ENCODE data around the gene UCHL5.
"Not testable (repeated sequence)": the region's sequence is repeated elsewhere in the genome, so short reads cannot be mapped to it uniquely, and the experiment has no call there.

Gene UCHL5

DNA sequence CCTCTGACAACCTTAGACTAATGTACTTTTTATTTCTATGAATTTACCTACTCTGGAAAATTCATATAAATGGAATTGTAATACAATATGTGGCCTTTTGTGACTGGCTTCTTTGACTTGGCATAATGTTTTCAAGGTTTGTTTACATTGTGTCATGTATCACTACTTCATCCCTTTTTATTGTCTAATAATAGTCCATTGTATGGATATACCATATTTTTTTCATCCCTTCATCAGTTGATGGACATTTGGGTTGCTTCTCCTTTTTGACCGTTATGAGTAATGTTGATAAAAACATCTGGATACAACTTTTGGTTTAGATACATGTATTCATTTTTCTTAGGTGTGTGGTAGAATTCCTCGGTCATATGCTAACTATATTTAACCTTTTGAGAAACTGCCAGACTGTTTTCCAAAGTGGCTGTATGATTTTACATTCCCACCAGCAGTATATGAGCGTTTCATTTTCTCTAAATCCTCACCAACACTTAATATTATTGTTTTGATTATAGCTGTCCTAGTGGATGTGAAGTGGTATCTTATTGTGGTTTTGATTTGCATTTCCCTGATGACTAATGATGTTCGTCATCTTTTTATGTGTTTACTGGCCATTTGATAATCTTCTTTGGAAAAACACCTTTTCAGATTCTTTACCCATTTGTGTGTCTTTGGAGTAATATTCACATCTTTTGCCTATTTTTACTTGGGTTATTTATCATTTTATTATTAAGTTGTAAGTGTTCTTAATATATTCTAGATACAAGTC lies 3.7 kb upstream of the UCHL5 start:
- no peak for DNase-seq

DNA sequence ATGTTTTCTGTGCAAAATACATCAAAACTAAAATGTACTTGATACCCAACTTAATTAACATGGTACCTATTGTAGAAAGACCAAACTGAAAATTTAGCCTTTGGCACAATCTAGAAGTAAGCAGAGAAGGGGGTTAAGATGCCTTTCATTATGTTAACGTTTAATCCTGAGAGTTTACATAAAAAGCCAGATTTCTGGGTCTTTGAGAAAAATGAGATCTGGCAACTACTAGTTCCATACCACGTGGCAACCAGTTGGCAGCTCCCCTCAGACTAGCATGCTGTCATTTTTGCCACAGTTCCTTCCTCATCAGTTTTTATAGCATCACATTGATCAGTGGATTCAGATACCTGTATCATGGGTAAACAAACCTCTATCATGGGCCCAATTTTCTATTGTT lies 1.8 kb upstream of the UCHL5 start:
- DNase-seq = no peak

DNA sequence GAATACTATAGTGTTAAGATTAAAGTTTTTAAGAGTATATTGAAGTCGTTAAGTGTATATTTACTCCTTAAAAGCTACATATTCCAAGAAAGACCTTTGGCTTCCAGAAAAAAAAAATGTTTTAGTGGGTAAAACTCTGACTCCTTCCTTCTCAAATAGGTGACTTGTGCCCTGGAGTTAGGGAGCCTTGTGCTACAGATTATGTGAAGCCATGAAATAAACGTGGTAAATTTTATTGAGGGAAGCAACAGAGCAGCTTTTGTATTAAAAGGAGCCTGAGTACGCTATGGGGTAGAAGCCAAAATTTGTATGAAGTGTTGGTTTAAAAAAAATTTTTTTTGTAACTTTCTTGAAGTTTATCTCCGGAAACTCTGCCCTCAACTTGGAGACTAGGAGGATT lies 1.2 kb upstream of the UCHL5 start:
- no peak for DNase-seq

DNA sequence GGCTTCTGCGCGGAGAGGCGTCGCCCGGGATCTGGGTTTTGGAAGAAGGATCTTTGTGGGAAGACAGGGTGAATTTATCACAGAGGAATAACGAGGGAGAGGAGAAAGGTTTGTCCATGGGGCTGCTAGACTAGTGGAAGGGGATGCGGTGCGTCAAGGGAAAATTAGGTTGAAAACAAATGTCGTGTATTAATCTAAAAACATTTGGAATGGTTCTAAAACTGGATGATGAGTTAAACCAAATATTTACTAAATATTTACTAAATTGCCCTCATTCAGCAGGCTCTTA lies 899 bp upstream of the UCHL5 start:
- DNase-seq = no peak

DNA sequence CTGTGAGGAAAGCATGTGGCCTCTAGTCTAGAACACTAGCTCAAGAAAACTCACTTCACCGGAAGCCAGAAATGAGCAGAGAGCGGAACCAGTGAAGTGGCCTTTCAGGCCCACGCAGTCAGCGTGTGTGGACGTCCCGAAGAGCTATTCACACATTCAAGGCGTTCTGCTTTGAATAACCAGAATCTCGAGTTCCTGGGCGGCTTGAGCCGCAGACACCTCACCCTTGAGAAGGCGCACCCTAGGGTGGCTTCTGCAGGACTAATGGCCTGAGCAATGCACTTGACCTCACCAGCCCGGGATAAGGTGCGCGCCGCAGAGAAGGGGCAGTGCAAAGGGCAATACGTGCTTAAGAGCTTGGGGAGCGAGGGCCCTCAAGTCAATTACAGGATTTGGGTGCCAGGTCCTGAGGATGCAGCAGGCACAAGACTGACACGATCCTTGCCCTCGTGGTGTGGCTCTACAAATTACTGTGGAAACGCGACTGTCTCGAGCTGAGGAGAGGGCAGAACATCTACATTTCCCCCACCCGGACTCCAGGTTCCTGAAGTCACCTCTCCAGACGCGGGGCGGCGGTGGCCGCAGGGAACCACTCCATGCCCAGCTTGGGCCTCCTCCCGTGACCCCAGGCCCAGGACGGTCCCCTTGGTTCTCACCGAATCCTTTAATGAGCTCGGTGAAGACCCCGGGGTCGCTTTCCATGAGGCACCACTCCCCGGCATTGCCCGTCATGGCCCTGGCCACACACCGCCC lies 455 bp downstream of the UCHL5 start:
- peak; percentile 82 to 83 for DNase-seq

DNA sequence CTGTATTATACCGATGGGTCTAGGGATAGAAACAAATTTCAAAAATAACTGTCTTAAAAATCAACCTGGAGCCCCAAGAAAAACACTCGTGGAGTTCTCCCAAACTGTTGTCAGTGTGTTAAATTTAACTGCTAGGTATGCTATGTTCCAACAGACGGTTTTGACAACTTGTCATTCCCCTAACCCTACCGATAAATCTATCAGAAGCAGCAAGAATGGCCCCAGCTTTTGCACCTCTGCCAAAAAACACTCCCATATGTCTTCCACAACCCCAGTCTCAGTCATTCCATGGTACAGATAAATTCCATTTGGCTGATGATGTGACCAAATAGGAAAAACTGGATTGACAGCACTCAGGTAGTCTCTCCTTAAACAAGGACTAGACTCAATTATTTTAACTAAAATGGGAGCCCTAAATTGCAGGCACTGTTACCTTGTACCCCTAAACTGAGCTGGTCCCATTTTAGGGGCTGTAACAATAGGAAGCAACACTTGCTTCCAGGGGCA lies 4.9 kb downstream of the UCHL5 start:
- no peak for DNase-seq

DNA sequence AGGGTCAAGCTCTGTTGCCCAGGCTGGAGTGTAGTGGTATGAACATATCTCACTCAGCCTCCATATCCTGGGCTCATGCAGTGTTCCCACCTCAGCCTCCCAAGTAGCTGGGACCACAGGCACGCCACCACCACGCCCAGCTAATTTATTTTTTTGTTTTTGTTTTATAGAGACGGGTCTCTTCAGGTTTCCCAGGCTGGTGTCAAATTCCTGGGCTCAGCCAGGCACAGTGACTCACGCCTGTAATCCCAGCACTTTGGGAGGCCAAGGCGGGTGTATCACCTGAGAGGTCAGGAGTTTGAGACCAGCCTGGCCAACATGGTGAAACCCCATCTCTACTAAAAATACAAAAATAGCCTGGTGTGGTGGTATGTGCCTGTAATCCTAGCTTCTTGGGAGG lies 10.2 kb downstream of the UCHL5 start:
- DNase-seq = not testable (repeated sequence)

DNA sequence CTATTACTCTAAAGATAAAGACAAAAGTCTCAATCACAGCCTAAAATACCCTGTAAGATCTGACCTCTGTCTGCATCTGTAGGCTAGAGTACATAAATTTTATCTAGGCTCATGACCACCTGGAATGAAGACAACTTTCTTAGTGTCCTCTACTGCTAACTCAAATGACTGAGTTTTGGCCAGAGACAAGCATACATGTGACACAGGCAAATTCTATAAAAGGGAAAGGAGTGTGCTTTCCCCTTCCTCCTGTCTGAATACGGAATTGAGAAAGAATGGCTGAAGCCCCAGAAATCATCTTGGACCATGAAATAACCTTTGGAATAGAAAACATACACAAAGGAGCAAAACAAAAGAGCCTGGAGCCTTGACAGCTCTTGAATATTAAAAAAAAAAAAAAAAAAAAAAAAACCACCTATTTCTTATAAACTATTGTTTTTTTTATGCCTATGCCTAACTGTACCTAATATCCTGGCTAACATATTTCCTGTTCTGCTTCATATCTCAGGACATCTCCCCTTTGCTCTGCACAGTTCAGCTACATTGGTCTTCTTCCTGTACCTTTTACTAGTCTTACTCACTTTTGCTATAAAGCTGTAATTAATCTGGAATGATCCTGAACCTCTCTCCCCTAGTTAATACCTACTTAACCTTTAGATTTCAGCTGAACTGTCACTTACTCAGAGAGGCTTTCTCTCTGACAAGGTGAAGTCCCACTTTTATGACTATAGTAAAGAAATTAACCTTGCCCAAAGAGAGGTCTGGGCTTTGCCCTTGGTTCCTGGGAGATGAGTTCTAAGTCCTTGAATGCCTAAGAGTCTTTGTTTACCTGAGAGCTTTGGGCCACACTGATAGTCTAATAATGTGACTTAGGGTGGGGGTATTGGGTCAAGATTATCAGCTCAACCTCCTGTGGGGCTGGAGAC lies 16.1 kb downstream of the UCHL5 start:
- DNase-seq = no peak

DNA sequence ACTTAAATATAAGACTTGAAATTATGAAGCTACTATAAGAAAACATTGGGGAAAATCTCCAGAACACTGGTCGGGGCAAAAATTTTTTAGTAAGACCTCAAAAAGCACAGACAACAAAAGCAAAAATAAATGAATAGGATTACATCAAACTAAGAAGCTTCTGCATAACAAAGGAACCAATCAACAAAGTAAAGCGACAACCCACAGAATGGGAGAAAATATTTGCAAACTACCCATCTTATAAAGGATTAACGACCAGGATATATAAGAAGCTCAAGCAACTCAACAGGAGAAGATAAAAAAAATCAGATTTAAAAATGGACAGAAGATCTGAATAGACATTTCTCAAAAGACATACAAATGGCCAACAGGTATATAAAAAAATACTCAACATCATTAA lies 19.1 kb downstream of the UCHL5 start:
- no peak for DNase-seq

DNA sequence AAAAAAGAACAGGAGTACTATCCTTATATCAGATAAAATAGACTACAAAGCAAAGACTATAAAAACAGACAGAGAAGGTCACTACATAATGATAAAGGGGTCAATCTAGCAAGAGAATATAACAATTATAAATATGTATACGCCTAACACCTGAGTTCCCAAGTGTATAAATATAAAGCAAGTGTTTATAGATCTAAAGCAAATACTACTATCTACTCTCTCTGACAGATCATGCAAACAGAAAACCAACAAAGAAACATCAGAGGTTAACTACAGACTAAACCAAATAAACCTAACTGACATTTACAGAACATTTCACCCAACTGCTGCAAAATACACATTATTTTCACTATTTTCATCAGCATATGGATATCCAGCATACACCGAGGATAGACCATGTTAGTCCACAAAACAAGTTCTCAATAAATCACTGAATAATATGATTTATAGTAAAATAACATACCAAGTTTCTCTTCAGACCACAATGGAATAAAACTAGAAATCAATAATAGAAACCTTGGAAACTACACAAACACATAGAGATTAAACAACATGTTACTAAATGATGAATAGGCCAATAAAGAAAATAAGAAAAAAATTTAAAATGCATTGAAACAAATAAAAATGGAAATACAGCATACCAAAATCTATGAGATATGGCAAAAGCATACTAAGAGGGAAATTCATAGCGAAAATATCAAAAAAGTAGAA lies 22.7 kb downstream of the UCHL5 start:
- no peak for DNase-seq

DNA sequence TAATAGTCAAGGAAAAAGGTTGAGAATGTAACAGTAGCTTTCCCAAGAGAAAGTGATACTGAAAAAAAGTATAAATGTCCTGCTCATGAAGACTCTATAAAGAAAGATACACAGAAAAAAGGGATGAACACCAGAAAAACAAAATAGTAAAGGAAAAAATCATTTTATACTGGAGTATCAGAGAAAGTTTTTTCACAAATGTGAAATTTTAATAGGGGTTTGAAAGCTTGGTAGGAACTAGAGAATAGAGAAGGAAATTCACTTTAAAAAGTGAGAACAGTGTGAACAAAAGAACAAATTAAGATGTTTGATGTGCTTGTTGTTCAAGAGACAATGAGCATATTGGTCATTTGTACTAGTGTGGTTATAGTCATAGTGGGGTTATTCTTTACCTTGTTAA lies 25.6 kb downstream of the UCHL5 start:
- DNase-seq = no peak

DNA sequence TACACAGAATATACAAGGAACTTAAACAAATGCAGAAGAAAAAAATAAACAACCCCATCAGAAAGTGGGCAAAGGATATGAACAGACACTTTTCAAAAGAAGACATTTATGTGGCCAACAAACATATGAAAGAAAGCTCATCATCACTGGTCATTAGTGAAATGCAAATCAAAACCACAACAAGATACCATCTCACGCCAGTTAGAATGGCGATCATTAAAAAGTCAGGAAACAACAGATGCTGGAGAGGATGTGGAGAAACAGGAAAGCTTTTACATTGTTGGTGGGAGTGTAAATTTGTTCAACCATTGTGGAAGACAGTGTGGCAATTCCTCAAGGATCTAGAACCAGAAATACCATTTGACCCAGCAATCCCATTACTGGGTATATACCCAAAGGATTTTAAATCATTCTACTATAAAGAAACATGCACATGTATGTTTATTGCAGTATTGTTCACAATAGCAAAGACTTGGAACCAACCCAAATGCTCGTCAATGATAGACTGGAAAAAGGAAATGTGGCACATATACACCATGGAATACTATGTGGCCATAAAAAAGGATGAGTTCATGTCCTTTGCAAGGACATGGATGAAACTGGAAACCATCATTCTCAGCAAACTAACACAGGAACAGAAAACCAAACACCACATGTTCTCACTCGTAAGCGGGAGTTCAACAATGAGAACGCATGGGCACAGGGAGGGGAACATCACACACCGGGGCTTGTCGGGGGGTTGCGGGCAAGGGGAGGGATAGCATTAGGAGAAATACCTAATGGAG lies 26.3 kb downstream of the UCHL5 start:
- not testable (repeated sequence) for DNase-seq

DNA sequence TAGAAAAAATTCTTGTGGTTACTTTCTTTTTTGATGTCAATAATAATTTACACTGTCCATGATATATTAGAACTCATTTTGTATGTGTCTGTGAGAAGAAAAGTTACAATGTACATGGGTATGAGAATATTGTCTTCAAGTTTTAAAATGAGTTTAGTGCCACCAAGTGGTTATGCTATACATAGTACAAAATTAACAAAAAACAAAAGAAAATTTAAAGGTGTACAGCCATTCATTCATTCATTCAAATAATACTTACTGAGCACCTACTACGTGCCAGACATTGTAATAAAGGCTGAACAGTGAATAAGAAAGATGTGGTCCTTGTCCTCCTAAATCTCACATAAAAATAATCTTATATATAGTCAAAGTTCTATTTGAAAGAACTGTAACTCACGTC lies 27.7 kb downstream of the UCHL5 start:
- DNase-seq = no peak

DNA sequence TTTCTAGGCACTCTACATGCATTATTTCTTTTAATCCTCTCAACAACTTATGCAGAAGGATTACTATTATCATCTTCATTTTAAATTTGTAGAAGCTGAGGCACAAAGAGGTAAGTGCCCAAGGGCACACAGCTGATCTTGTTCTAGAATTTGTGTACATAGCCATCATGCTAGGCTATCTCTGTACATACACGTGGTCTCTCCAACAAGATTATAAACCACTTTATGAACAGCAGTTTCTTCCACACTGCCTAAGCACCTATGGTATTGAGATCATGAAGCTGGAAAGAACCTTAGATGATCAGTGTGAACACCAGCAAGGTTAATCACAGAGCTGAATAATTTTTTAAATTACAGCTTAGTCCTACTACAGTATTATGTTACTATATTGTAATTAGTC lies 28.9 kb downstream of the UCHL5 start:
- no peak for DNase-seq

DNA sequence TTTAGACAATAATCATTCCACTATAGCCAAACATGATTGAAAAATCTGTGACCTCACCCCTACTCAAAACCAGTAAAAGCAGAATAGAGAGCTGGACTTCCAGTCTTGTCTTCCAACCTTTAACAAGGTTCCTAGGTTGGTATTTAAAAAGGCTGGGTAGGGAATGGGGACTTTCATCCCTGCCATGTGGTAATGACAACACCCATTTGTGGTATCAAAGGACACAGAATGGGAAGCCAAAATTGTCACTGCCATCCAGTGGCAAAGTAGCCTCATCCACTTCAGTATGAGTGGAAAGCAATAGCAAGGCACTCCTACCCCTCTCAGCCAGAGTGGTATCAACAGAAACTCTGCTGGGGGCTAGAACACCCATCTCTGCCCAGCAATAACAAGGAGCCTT lies 33.9 kb downstream of the UCHL5 start:
- DNase-seq = no peak

DNA sequence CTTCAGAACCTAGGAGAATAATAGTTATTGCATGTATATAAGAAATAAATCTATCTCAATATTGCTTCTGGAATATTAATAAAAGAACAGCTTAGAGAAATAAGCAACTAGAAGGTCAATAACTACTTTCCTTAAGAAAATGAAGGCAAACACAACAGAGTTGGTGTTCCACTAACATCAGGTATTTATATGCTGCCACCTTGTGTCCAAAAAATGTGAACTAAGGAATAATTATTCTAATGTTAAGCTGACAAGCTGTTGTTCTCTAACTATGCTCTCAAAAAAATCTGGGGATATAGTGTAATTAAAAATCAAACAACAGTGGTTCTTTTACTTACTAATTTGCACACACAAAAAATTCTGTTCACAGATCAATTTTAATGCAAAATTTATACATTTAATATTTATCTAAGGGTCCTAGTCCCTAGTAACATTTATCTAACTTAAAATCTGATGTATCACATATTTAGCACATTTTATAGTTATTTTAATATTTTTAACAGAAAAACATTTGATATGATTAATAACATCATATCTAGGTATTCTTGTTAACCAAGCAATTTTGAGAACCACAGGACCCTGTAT lies 39.6 kb downstream of the UCHL5 start:
- no peak for DNase-seq

DNA sequence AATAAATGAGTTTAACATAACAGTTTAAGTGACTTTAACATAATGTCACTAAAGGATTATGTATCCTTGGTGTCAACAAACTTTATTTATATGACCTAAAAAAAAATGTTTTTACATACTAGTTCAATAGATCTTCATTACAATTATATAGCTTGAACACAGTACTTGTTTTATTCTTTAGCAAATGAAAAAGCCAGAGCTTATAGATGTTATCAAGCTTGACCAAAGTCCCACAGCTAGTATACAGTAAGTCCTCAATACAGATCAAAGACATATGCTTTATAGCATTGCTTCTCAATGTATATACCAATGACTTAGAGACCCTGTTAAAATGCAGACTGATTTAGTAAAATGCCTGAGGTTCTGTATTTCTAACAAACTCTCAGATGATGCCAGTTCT lies 42.4 kb downstream of the UCHL5 start:
- DNase-seq = no peak

DNA sequence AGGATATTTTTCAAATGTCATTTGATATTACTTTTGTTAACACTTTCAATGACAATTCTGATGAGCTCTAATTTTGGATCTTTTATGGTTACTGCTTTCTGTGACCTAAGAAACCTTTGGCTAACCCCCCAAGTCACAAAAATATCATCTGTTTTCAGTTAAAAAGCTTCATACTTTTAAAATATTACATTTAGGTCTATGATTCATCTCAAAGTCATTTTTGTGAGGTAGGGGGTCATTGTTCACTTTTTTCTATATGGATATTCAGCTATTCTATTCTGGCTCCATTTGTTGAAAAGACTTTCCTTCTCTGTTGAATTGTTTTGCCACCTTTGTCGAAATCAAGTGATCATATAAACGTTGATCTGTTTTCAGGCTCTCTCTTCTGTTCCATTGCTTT lies 44.8 kb downstream of the UCHL5 start:
- no peak for DNase-seq

DNA sequence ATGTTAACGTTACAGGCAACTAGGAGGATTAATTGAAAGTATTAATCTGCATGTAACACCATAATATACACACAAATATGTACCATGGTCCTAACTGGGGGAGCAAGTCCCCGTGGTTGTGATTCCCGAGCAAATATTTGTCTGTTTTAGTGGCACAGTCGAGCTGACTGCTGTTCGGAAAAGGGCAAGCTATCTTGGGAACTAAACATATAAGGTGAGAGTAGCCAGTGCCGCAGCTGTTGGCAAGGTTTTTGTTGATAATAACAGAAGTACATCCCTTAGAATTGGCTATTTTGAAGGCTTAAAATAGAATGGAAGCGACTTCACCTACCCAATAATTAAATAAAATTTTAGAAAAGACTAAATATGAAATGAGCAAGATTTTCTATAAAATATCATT lies 45.5 kb downstream of the UCHL5 start:
- no peak for DNase-seq

DNA sequence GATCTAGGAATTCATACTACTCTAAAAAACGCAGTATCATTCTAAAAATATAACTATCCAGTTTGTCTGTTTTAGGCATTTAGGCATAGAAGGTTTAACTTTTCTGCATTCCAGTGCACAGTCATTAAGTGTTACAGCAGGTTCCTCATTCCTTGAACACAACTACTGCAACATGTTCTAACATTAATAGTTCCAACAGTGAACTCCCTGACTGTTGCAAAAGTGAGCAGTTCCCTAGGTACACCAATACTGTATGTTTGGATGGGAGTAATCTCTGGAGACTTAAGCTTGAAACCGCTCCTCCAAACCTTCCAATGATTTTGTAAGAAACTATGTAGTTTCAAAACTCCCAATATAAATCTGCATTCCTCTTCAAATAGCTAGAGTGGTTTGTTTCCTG lies 46.2 kb downstream of the UCHL5 start:
- DNase-seq = no peak

DNA sequence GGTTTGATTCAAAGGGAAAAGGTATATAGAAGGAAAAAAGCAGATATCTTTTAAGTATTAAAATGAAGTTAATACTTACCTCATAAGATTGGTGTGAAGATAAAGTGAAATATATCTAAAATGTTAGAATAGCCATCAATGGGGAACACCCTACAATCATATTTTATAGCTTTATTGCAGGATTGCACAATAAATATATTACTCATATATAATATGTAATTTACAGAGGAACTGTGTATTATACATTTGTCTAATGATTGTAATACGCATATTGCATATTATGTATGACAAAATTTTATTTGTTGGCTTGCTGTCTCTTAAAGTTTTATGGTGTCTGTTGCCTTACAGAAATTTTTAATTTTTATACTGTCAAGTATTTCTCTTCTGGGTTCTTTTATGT lies 47.8 kb downstream of the UCHL5 start:
- no peak for DNase-seq

DNA sequence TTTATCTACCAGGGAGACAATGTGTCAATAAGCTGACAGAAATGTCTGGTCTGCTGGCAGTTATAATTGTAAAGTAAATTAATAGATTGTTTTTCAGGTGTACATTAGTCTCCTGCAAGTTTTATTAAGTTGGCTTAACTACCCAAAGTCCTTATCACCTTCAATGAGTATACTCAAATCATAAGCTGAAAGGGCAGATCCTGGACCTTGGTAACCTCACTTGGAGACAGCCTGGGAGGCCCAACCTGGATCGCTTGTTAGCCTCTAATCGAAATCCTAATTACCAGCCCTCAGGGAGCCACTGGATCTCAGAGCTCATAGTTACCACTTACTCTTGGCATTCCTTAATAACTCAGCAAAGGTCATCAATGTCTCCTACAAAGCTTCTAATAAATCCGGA lies 49.7 kb downstream of the UCHL5 start:
- DNase-seq = no peak
